D721Med (cell line): Measurements from ENCODE around the gene VSIG8.

Experiments used
- DNase-seq: peaks from one replicate; pipeline ENCODE4 v3.0.0; 2011; ENCODE audit warnings: low spot score; ENCODE audit not compliant: insufficient read length
- FAIRE-seq: peaks from 2 replicates; lab custom pipeline; 2011; peaks lifted over from hg19 to GRCh38; lab: Jason Lieb, UNC
- CTCF ChIP-seq: IDR thresholded peaks from 2 replicates; pipeline ENCODE4 v1.5.1; 2012; ENCODE audit warnings: mild to moderate bottlenecking, control low read depth; ENCODE audit not compliant: insufficient read depth; ENCODE audit errors: missing control alignments

VSIG8 gene

DNA sequence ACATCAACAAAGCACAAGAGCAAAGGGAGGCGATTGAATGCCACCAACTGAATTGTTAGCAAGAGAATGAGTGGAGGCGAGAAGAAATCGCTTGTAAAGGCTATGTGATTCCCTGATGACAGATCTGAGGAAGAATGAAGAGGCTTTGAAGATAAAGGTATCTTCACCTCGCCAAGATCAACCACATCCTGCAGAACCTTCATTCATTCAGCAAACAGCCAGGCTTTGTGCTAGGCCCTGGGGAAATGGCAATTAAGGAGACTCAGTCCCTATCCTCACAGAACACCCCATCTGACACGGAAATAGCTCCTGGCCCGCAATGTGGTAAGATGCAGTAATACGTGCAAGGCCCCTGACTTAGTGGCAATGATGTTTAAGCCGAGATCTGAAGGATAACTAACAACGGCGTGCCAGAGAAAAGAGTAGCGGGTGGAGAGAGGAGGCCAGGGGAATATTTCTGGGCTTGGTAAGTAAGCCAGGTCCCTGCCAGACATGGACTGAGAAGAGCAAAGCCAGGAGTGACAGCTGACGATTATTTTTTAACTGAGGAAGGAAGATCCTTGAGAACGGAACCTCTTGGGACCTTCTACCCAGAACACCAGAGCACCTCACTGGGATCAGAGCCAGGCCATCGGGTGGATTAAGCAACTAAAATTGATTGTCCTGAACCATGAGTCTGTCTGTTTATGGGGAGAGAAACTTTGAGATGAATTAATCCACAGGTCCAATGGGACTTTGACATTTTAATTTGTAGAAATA is 4.6 kb upstream of the VSIG8 start:
- no peak for TF ChIP-seq CTCF
- FAIRE-seq (no peak), DNase-seq (no peak)

- TF ChIP-seq CTCF: no peak
- FAIRE-seq: no peak
These were observed 3.6 kb upstream of the VSIG8 start for GRCh38 chr1:159866066-159866465.

GRCh38 chr1:159864262-159864661 is 1.8 kb upstream of the VSIG8 start:
- no peak for FAIRE-seq
- DNase-seq: no peak
- no peak for TF ChIP-seq CTCF

More at GRCh38 chr1:159866066-159866465, 3.6 kb upstream of the VSIG8 start:
- no peak for DNase-seq

DNA sequence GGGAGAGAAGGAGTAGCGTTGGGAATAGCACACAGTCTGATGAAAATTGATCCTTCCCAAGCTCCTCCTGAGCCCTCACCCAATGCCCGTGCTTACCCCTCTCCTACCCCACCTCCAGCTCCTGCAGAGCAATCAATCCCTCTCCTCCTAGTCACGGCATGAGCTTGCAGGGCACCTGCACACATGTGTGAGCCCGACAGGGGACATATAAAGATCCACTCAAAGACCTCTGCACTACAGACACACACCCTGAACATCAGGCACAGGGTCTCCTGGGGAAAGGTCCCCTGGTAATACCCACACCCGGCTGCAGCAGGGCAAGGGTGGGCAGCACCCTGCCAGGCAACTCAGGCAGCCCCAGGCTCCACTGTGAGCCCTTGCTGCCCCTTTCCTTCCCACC is 426 bp downstream of the VSIG8 start:
- FAIRE-seq (no peak), DNase-seq (no peak)
- TF ChIP-seq CTCF: no peak

DNA sequence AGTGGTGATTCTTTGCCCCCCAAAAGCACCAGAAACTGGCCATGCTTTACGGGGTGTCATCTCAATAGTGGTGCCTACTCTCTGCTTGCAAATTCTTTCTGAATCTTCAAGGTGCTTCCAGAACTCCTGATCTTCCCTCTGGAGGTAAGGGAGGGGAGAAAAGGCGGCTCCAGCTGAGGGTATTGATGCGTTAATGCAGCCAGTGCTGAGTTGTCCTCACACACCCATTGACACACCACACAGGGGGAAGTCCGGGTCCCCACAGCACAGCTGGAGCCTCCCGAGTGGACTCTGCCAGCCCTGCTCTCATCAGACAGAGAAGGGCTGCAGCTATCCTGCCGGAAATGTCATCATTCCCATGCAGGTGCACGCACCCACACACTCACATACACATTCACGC is 1.2 kb downstream of the VSIG8 start:
- TF ChIP-seq CTCF: no peak
- DNase-seq: no peak
- FAIRE-seq: no peak

- FAIRE-seq (no peak), DNase-seq (no peak)
- no peak for TF ChIP-seq CTCF
These were observed 2.0 kb downstream of the VSIG8 start for GRCh38 chr1:159860456-159860855.

DNA sequence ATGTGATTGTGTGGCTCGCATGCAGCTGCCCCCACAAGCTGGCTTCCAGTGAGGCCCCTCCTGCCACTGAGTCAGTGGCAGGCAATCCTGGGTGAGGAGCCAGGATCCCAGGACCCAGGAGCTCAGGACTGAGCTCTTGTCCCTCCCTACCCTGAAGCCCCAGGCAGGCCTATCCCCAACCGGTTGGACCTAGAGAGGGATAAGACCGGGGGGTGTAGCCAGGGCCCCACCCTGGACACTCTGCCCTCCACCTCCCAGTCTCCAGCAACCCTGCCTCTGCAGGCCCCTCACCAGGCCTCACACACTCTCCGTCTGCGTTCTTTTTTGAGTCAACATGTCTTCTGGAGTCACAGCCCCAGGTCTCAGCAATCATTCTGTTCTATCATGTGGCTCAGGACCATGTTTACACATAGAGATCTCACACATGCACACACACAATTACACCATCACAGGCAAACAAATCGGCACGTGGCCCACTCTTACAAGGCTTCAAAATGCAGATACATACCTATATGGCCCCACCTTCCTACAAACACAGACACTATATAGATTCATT is 2.6 kb downstream of the VSIG8 start:
- DNase-seq (no peak), FAIRE-seq (no peak)
- no peak for TF ChIP-seq CTCF
